HepG2 (cell line): Measurements from ENCODE around the gene PLEKHG4B. TPM values are rescaled to one million over a fixed set of nuclear protein-coding genes. Genes with fewer than 3 reads are reported as not detected.

Experiments
- ATAC-seq: fragments of 200-7000 bp; cut with Tn5 transposase; 3 replicates; pipeline ENCODE4 v1.9.1; 2020; ENCODE audit warnings: mild to moderate bottlenecking, moderate library complexity
- BruUV-seq: library from RNA; stranded (reverse); fragments of 400-500 nt; replicated peaks from 2 replicates; lab custom pipeline; 2021; lab: Mats Ljungman, UMichigan
- CTCF ChIA-PET: fragments of 300-600 bp; formaldehyde crosslinking; extraction: SDS; loops from one replicate; lab custom pipeline; 2021; ENCODE audit warnings: low total read pairs, inconsistent platforms, low intra/inter-chr PET ratio; lab: Yijun Ruan, JAX
- POLR2A ChIA-PET: fragments of 350-600 bp; sonication (Branson Sonifier 250); formaldehyde crosslinking; loops from one replicate; lab custom pipeline; 2020; ENCODE audit warnings: antibody characterized with exemption, inconsistent platforms; lab: Yijun Ruan, JAX
- DNase-seq: peaks from one replicate; pipeline ENCODE4 v3.0.0-alpha.2; 2015; ENCODE audit warnings: low spot score
- FAIRE-seq: peaks from 3 replicates; lab custom pipeline; 2011; peaks lifted over from hg19 to GRCh38; lab: Jason Lieb, UNC
- H2AFZ ChIP-seq: one replicate; pipeline ENCODE4 v1.6.1; 2011; ENCODE audit warnings: low read length, inconsistent platforms
- H3K27ac ChIP-seq: fragments of 300-600 bp; 3 replicates; pipeline ENCODE4 v1.8.0; 2011; ENCODE audit warnings: mixed run types, mild to moderate bottlenecking, mixed read lengths, low read length, inconsistent platforms; ENCODE audit not compliant: insufficient read depth; ENCODE audit errors: extremely low read length
- H3K27me3 ChIP-seq, 2 experiments: fragments of 200-600 bp in 1 of 2; 2 replicates in 1 of 2; 3 replicates in 1 of 2; pipeline versions ENCODE4 v1.6.0 to v1.8.0; 2011; ENCODE audit warnings: low read length in 2 of 2, mild to moderate bottlenecking in 2 of 2, moderate library complexity in 2 of 2, inconsistent platforms in 1 of 2; ENCODE audit not compliant: insufficient read depth in 2 of 2, control insufficient read depth in 1 of 2
- H3K36me3 ChIP-seq, 2 experiments: fragments of 200-600 bp in 1 of 2; replicated peaks in 1 of 2; 2 replicates in 1 of 2; 3 replicates in 1 of 2; pipeline versions ENCODE4 v1.5.1 to v1.8.0; 2011; ENCODE audit warnings: low read length in 2 of 2, inconsistent platforms in 1 of 2; ENCODE audit not compliant: insufficient read depth in 2 of 2, control insufficient read depth in 1 of 2
- H3K4me1 ChIP-seq: 2 replicates; pipeline ENCODE4 v1.5.1; 2012; ENCODE audit warnings: low read length, inconsistent platforms; ENCODE audit not compliant: insufficient read depth
- H3K4me2 ChIP-seq: 2 replicates; pipeline ENCODE4 v1.6.0; 2011; ENCODE audit warnings: low read depth, low read length, inconsistent platforms
- H3K4me3 ChIP-seq, 3 experiments: fragments of 200-600 bp in 1 of 3; sonication (generic), shearing (Covaris generic) in 1 of 3; replicated peaks in 1 of 3; 2 replicates each; pipeline ENCODE4 v1.5.1; 2011 to 2016; ENCODE audit warnings: low read length in 3 of 3, inconsistent platforms in 2 of 3, low read depth in 2 of 3, mild to moderate bottlenecking in 2 of 3, control low read depth in 1 of 3, mixed read lengths in 1 of 3; ENCODE audit not compliant: insufficient read depth in 1 of 3
- H3K79me2 ChIP-seq: one replicate; pipeline ENCODE4 v1.6.1; 2011; ENCODE audit warnings: low read length, inconsistent platforms; ENCODE audit not compliant: insufficient read depth
- H3K9ac ChIP-seq: 2 replicates; pipeline ENCODE4 v1.6.0; 2011; ENCODE audit warnings: mild to moderate bottlenecking, low read depth, low read length, inconsistent platforms; ENCODE audit not compliant: insufficient read depth
- H3K9me3 ChIP-seq: 2 replicates; pipeline ENCODE4 v1.5.1; 2012; ENCODE audit warnings: mild to moderate bottlenecking, low read length
- H4K20me1 ChIP-seq: 2 replicates; pipeline ENCODE4 v1.6.0; 2011; ENCODE audit warnings: inconsistent platforms, mild to moderate bottlenecking, low read length, moderate library complexity; ENCODE audit not compliant: insufficient read depth
- CSRNP2 ChIP-seq: sonication (generic); formaldehyde crosslinking; conservative IDR thresholded peaks from 2 replicates; pipeline ENCODE4 v1.8.0; 2022; ENCODE audit warnings: low read depth, missing genetic modification reagents
- MAFF ChIP-seq: IDR thresholded peaks from 2 replicates; pipeline ENCODE4 v1.6.1; 2011; ENCODE audit warnings: low read depth, low read length, improper control_type of control experiment
- TCF12 ChIP-seq, 2 experiments: fragments of 450-650 bp in 1 of 2; sonication (generic) in 1 of 2; formaldehyde crosslinking in 1 of 2; IDR thresholded peaks; 2 replicates each; pipeline versions ENCODE4 v1.6.1 to v1.8.0; 2017 to 2022; ENCODE audit warnings: antibody characterized with exemption in 1 of 2, mild to moderate bottlenecking in 1 of 2, missing genetic modification reagents in 1 of 2, moderate library complexity in 1 of 2
- ZEB1 ChIP-seq: IDR thresholded peaks from 2 replicates; pipeline ENCODE4 v1.6.1; 2012; ENCODE audit warnings: mild to moderate bottlenecking, low read depth, inconsistent platforms; ENCODE audit not compliant: insufficient replicate concordance
- ZNF292 ChIP-seq: sonication (generic); formaldehyde crosslinking; IDR thresholded peaks from 2 replicates; pipeline ENCODE4 v1.8.1; 2022; ENCODE audit warnings: mild to moderate bottlenecking, low read depth, missing genetic modification reagents, borderline replicate concordance
- ZNF772 ChIP-seq: sonication (generic); formaldehyde crosslinking; IDR thresholded peaks from 2 replicates; pipeline ENCODE4 v1.5.0; 2020; ENCODE audit warnings: mild to moderate bottlenecking, missing genetic modification reagents
- ZSCAN20 ChIP-seq: sonication (generic); formaldehyde crosslinking; IDR thresholded peaks from 2 replicates; pipeline ENCODE4 v1.4.0; 2020; ENCODE audit warnings: missing genetic modification reagents, mild to moderate bottlenecking, borderline replicate concordance
- WGBS: methylation state at CpG from one replicate; pipeline ENCODE4 v1.1.6; 2017; ENCODE audit warnings: low lambda C conversion rate; 5-methylcytosine and 5-hydroxymethylcytosine counted together
- in situ Hi-C: cut with HindIII; loops from 2 replicates; pipeline ENCODE4 v1.10.0; 2017; ENCODE audit warnings: low pct_unique_long_range_greater_than_20kb; ENCODE audit not compliant: extremely low pct_ligation_motif_present
- intact Hi-C: fragments of 100-400 bp; cut with micrococcal nuclease; formaldehyde crosslinking; loops from one replicate; pipeline ENCODE4 v1.10.0; 2022; ENCODE audit not compliant: unreplicated experiment
- polyA plus RNA-seq, 8 experiments: library from polyadenylated mRNA; depleted of rRNA in 3 of 8; stranded (reverse) in 7 of 8; unstranded in 1 of 8; fragments of >200 nt; fragmentation: Illumina TruSeq in 4 of 8; extraction: Trizol in 4 of 8; gene quantifications; 2 replicates each; pipeline versions ENCODE4 v1.2.1 to v1.2.3, GENCODE V29; 2011 to 2016; ENCODE audit warnings: low read depth in 4 of 8, missing spikeins in 1 of 8, mixed read lengths in 1 of 8; ENCODE audit not compliant: insufficient read depth in 1 of 8
- total RNA-seq, 5 experiments: library from RNA; depleted of rRNA; stranded (reverse); fragments of >200 nt; fragmentation: Illumina TruSeq; extraction: Trizol; gene quantifications; 2 replicates each; pipeline ENCODE4 v1.2.3, GENCODE V29; 2016; ENCODE audit warnings: low read depth in 1 of 5

The PLEKHG4B gene
- total and polyA plus RNA-seq, 2 of the 13 experiments (the other 11 are each of a cell fraction or from before 2014, with no cell fraction given), result 0.09 TPM; not detected in 1

- no TSS peak for BruUV-seq
- H3K79me2 ChIP-seq, result no peaks in the 10 kb centered on the region
- no peak overlapping the region for H3K4me2 ChIP-seq
- intact Hi-C loops (no loop called here), in situ Hi-C loops (no loop called here)
- CTCF ChIA-PET, result no interaction called here
- no peak overlapping the region for H3K4me3 ChIP-seq
- WGBS, result 43% methylated on average over 14 of the region's 17 CpGs
- ATAC-seq (no peak), FAIRE-seq (no peak), DNase-seq (no peak)
- H4K20me1 ChIP-seq, result no peaks in the 10 kb centered on the region
- H3K9me3 ChIP-seq, result no peaks in the 10 kb centered on the region
- no peak overlapping the region for H3K27ac ChIP-seq
- no peaks in the 10 kb centered on the region for H3K36me3 ChIP-seq
- no peak overlapping the region for H3K9ac ChIP-seq
- H3K4me1 ChIP-seq, result no peaks in the 10 kb centered on the region
- POLR2A ChIA-PET, result no interaction called here
- TF ChIP-seq ZNF772 (CRISPR knock-in tag), result no peak
- TF ChIP-seq ZEB1, result no peak
- TF ChIP-seq ZNF292, result no peak
- TF ChIP-seq CSRNP2 (CRISPR knock-in tag), result no peak
- no peak for TF ChIP-seq ZSCAN20 (CRISPR knock-in tag)
- TF ChIP-seq MAFF, result no peak
- no peak for TF ChIP-seq TCF12 (IDR thresholded peaks at IDR 0.05)
- TF ChIP-seq TCF12 (CRISPR knock-in tag; IDR thresholded peaks at IDR 0.05), result no peak
- peaks cover 3 to 59% of the 10 kb centered on the region in 2 experiments for H3K27me3 ChIP-seq
- H2AFZ ChIP-seq, result no peak overlapping the region
Observed at GRCh38 chr5:172841-173251, 80.9 kb downstream of the PLEKHG4B start.
